Subcutaneous adipose tissue (tissue), 4 donors: ENCODE measurements around the gene ZP3. TPM values are rescaled to one million over a fixed set of nuclear protein-coding genes. Genes with fewer than 3 reads are reported as not detected.
"Not testable (repeated sequence)": the region's sequence is repeated elsewhere in the genome, so short reads cannot be mapped to it uniquely, and the experiment has no call there.

ENCODE experiments used
- total RNA-seq, 4 donors: library from RNA; depleted of rRNA; stranded (reverse); fragments of >200 nt; gene quantifications; one replicate each; pipeline ENCODE4 v1.1.0, GENCODE V29; 2016
- TF ChIP-seq, protein P1 (sequence below): fragments of 450-650 bp; IDR thresholded peaks from one replicate; pipeline ENCODE4 v1.5.1; 2016; ENCODE audit warnings: low read depth, mild to moderate bottlenecking, control low read depth, antibody characterized with exemption, moderate library complexity

The ZP3 gene
- total RNA-seq, 4 donors from 2014 or later, result 0.65 to 20.0 (median 3.6) TPM

DNA sequence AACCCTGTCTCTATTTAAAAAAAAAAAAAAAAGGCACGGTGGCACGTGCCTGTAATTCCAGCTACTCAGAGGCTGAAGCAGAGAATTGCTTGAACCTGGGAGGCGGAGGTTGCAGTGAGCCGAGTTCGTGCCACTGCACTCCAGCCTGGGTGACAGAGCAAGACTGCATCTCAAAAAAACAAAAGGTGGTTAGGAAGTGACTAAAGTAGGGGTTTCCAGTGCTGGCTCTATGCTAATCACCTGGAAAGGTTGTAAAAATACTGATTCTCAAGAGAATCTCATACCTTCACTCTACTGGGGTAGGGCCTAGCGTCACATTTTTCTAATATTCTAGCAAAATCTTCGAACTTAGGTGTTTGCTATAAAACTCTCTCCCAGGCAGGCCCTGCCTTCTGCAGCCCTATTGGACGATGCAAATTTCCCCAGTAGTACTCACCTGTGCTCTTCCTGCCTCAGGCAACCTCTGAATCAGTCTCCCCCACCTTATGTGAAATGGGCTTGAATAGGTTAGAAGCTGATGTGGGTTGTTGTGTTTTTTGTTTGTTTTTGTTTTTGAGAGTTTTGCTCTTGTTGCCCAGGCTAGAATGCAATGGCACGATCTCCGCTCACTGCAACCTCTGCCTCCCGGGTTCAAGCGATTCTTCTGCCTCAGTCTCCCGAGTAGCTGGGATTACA is 3.5 kb downstream of the ZP3 start:
- TF ChIP-seq, protein P1, sequence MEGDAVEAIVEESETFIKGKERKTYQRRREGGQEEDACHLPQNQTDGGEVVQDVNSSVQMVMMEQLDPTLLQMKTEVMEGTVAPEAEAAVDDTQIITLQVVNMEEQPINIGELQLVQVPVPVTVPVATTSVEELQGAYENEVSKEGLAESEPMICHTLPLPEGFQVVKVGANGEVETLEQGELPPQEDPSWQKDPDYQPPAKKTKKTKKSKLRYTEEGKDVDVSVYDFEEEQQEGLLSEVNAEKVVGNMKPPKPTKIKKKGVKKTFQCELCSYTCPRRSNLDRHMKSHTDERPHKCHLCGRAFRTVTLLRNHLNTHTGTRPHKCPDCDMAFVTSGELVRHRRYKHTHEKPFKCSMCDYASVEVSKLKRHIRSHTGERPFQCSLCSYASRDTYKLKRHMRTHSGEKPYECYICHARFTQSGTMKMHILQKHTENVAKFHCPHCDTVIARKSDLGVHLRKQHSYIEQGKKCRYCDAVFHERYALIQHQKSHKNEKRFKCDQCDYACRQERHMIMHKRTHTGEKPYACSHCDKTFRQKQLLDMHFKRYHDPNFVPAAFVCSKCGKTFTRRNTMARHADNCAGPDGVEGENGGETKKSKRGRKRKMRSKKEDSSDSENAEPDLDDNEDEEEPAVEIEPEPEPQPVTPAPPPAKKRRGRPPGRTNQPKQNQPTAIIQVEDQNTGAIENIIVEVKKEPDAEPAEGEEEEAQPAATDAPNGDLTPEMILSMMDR, result no peak

DNA sequence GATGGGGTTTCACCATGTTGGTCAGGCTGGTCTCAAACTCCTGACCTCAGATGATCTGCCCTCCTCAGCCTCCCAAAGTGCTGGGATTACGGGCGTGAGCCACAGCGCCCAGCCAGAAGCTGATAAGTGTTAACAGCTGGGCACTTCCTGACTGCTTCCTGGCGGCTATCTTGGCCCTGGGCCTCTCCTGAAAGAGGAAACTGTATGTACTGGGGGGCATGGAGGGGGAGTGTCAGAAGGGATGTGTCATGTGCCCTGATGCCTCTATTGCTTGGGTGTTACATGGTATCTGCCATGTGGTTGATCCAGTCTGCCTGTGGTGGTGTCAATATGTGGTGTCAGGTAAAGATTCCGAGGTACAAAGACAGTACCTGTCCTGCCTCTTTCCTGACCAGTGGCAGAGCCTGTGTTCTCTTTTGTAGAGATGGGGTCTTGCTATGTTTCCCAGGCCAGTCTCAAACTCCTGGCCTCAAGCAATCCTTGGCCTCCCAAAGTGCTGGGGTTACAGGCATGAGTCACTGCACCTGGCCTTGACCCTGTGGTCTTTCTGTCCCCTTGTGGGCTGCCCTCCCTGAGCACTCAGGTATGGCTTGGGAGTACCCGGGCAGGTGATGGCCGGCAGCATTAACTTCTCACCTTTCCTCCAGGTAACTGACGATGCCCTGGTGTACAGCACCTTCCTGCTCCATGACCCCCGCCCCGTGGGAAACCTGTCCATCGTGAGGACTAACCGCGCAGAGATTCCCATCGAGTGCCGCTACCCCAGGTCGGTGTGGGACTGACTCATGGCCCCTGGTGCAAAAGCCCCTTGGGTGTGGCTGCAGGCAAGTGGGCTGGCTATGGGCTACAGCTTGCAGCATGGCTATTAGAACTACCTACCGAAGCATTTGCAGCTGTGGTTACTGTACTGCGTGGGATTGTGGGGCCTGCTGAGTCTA is 4.4 kb downstream of the ZP3 start:
- TF ChIP-seq, protein P1, result no peak

DNA sequence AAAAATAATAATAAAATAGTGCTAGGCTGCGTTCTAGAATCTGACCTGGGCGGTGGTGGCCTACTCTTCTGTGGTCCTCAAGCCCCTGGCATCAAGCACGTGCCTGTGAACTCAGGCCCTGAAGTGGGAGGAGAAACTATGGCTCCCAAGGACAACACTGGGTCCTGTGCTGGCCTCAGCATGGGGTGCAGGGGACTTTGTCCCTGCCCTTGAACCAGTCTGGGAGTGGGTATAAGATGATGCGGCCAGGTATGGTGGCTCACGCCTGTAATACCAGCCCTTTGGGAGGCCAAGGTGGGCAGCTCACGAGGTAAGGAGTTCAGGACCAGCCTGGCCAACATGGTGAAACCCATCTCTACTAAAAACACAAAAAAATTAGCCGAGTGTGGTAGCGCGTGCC is 5.5 kb downstream of the ZP3 start:
- TF ChIP-seq, protein P1, result no peak

DNA sequence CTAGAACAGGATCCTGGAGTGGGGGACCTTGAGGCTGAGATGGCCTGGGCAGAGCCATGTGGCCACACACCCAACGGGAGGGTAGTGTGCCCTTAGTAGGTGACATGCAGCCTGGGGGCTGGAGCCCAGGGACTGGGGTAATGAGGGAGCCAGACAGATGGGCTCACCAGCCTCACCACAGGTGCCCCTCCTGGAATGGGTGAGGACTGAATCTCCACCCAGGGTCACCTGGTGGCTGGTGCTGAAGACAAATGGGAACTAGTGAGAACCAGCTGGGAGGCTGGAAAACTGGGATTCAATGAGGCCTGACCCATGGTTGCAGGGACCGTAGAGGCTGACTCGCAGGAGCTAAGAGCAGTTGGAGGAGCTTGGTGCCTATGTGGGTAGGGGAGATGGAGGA is 6.1 kb downstream of the ZP3 start:
- TF ChIP-seq, protein P1, result no peak

DNA sequence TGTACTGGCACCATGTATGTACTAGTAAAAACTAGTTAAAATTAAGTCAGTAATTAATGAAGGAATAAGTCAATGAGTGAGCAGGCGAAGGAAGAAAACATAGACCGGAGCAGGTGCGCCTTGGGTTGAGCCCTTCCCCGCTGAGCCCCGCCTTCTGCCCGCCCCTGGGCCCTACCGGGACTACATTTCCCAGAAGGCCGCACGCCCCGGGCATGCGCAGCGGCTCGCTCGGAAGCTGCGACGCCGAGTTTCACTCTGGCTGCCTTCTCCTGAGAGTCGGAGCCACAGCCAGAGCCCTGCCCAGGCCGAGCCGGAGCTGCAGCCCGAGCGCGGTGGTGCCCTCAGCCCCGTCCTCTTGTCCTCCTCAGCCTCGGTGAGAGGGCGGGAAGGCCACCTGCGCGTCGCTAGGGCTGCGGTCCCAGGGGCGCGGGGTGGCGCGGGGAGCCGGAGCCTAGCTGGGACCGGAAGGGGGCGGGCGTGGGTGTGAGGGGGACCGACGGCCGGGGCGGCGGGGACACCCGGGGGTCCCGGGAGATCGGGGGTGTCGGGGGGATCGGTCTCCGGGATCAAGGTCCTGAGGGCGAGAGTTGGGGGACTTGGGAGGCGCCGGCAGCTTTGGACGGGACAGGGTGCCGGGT is 36.8 kb downstream of the ZP3 start, which contains the start of gene DTX2:
TSS of gene DTX2 (plus strand) at position 246 of the 638 bp plus-strand sequence. CDS start 18,801 bp downstream, outside the sequence.
- TF ChIP-seq, protein P1, result not testable (repeated sequence)

Other genes with a start within 250 kb of the ZP3 start
- gene SRRM3, start 223.1 kb upstream of the ZP3 start, total RNA-seq, result 1 to 10 TPM; 1.8 to 2.6 (median 2.1) TPM
- gene HSPB1, start 122.3 kb upstream of the ZP3 start, total RNA-seq, result 100 to 1,000 TPM; 196 to 300 (median 263) TPM
- 100 to 1,000 TPM; 102 to 215 (median 162) TPM for gene YWHAG, start 66.0 kb upstream of the ZP3 start, total RNA-seq
- 10 to 100 TPM in 1 of 4 donors, 1 to 10 TPM in 2, under 1 TPM in 1; 0.88 to 11.1 (median 3.5) TPM for gene SSC4D, start 15.3 kb upstream of the ZP3 start, total RNA-seq
- 10 to 100 TPM; 18.1 to 36.7 (median 19.6) TPM for gene DTX2, start 36.8 kb downstream of the ZP3 start, total RNA-seq
- 10 to 100 TPM in 1 of 4 donors, under 1 TPM in 2, not detected in 1; 0.34 to 14.2 (median 0.75) TPM for gene UPK3B, start 85.6 kb downstream of the ZP3 start, total RNA-seq
- 1 to 10 TPM in 2 of 4 donors, not detected in 2; 1.5 to 3.8 TPM for gene SPDYE16, start 118.3 kb downstream of the ZP3 start, total RNA-seq
- 10 to 100 TPM in 1 of 4 donors, 1 to 10 TPM in 3; 4.8 to 11.9 (median 5.8) TPM for gene POMZP3, start 202.3 kb downstream of the ZP3 start, total RNA-seq